ENCODE results near the gene CTBP2.

CTBP2 gene

DNA sequence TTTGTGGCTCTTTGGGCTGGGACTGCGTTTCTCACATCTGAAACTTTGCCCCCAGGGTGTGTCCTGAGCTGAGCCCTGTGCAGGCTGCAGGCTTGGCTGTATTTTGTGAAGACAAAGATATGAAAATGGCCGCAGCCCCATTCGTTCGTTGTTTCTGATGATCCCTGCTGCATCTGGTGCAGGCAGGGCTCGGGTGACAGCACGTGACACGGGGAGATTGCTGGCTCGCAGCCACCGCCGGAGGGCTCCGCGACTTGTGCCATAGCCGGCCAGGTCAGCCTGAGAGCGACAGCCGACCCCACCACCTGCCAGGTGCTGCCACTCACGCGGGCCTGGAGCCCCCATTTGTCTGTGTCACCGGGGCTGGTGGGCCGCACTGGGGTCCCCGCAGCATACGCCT is 137.1 kb downstream of the CTBP2 start:
- no peak for DNase-seq (ENCODE audit: low spot score)

DNA sequence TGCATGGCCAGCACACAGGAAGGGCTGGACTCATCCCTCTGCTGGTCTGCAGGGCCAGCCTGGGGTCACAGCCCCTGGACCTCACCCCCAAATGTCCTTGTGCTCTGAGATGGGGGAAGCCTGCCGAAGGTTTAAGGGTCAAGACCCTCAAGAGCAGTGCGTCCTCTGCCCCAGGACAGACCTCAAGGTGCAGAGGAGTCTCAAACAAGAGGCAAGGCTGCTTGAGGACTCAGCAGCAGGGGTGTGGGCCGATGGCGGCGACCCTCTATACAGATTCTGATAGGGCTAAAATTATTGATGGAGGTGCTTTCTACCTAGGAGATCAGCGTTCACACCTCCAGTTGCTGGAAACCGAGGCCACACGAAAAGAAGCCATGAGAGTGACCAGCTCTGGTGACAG is 137.7 kb downstream of the CTBP2 start:
- DNase-seq (ENCODE audit: low spot score), result no peak

- DNase-seq (ENCODE audit: low spot score), result no peak
These were observed 138.5 kb downstream of the CTBP2 start for GRCh38 chr10:125021686-125022344.

DNA sequence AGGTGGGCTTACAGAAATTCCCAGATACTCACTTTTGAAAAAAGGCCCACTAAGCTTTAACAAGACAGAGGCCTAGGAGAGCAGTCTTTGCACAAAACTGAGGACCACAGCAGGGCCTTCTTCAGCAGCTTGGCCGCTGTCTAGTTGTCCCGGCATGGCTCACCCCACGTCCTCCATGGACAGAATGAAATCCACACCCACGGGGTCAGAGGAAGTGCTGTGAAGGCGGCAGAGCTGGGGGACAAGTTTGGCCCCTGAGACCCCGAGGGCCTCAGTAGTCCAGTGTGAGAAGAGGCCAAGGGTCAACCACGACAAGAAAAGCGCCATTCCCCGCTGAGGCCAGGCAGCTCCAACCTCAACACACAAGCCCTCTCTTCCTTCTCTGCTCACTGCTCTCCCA is 139.5 kb downstream of the CTBP2 start:
- no peak for DNase-seq (ENCODE audit: low spot score)

- DNase-seq (ENCODE audit: low spot score), result no peak
These were observed 140.0 kb downstream of the CTBP2 start for GRCh38 chr10:125020386-125020785.

GRCh38 chr10:125018576-125019143 is 141.7 kb downstream of the CTBP2 start:
- no peak for DNase-seq (ENCODE audit: low spot score)

GRCh38 chr10:125017547-125018298 is 142.6 kb downstream of the CTBP2 start:
- DNase-seq (ENCODE audit: low spot score), result no peak

DNA sequence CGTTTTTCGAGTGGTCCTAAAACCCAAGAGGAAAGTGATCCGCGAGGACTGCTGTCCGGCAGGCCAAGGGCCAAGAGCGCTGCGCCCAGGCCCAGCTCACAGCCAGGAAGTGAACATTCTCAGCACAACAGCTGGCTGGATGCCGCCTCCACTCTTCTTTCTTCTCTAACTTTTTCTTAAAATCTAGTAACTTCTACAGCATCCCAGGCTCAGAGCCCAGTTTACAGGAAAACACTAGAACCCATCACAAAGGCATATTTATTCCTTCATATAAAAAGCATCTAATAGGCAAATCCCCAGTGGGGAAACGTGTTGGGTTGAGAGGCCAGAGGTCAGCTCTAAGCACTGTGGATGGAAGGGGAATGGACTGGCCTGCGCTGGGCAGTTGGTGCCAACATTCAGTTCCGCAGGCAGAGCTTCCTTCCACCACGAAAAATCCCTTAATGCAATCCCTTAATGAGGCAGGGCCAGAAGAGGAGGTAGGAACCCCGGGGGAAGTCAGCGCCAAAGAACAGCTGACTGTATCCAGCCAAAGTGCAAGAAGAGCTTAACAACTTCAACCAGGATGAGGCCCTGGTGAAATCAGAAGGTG is 143.7 kb downstream of the CTBP2 start:
- DNase-seq (ENCODE audit: low spot score), result no peak

- no peak for DNase-seq (ENCODE audit: low spot score)
These were observed 144.2 kb downstream of the CTBP2 start for GRCh38 chr10:125016123-125016522.

DNA sequence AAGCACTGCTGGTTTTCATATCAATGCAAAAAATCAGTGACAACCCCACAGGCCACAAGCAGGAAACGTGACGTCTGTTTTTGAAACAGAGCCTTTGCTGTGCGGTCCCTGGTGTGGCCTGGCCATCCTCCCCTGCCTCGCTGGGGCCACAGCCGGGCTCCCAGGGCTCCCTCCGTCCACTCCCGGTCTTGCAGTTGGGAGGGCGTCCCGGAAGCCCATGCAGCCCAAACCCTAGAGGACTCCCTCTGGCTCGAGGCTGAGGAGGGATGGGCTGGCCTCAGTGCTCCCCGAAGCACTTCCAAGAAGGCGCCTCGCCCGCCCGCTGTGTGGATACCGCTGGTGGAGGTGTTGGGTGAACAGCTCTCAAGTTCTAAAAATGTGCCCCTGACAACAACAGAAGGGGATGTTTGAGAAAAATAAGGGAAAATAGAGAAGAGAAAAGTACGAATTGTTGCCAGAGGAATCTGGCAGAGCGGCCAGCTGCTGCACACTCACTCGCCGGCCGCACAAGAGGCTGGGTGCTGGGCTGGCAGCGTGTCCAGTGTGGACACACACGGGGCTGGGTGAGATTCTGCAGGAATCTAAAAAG is 144.9 kb downstream of the CTBP2 start:
- DNase-seq (ENCODE audit: low spot score), result no peak

GRCh38 chr10:125014836-125015355 is 145.5 kb downstream of the CTBP2 start:
- no peak for DNase-seq (ENCODE audit: low spot score)

DNA sequence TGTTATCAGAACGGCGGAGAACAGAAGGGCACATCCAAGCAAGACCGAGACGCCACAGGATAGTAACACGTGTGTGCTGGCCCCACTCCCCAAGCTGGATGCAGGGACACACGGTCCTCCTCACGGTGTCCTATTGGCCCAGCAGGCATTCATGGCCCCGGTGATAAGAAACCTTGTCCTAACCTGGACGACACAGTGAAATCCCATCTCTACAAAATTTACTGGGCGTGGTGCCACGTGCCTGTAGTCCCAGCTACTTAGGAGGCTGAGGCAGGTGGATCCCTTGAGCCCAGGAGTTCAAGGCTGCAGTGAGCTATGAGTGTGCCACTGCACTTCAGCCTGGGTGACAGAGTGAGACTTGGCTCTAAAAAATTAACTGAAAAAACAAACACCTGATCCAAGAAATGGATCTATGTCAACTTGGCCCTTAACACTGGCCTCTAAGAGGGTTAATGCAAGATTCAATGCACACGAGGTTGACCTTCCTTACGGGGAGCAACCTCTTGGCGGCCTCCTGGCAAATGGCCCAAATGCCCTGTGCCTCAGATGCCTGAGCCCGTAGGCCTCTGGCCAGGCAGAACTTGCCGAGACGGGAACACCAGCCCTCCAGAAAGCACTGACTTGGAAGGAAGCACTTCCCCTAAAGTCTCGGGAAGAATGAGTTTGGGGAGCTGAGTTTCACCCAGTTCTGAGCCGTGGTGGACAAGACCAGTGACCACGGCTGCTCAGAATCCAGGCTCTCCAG is 146.1 kb downstream of the CTBP2 start:
- DNase-seq (ENCODE audit: low spot score), result no peak

GRCh38 chr10:125013529-125013872 is 146.9 kb downstream of the CTBP2 start:
- no peak for DNase-seq (ENCODE audit: low spot score)

- no peak for DNase-seq (ENCODE audit: low spot score)
These were observed 147.4 kb downstream of the CTBP2 start for GRCh38 chr10:125012851-125013528.

DNA sequence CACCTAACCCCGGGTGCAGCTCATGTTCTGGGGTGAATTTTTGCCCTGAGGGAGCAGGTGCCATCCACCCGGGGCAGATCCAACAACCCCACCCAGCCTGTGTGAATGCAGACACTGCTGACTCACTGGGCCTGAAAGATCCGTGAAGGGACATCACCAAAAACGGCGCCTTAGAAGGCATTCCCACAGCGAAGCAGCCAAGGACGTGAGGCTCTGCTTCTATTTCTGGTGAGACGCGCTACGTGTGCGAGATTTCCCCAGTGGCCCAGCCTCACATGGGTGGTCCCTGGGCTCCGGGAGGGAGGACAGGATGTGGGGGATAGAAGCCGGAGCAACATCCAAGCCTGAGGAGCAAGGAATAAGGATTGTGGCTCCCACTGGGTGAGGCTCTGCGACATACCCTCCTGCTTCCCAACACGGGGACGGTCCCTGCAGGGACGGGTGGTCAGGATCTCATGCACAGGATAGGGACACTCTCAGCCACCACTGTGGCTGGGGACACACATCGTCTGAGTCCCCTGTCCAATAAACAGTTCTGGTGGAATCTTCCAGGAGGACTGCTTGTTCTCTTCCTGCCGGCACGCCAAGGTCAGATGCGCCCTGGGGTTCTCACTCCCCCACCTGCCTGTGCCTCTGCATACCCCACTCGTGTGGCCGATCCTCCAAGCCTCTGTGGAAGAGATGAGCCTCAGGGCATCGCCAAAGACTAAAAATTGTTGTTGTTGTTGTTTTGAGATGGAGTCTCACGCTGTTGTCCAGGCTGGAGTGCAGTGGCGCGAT is 148.2 kb downstream of the CTBP2 start:
- DNase-seq (ENCODE audit: low spot score), result no peak

DNA sequence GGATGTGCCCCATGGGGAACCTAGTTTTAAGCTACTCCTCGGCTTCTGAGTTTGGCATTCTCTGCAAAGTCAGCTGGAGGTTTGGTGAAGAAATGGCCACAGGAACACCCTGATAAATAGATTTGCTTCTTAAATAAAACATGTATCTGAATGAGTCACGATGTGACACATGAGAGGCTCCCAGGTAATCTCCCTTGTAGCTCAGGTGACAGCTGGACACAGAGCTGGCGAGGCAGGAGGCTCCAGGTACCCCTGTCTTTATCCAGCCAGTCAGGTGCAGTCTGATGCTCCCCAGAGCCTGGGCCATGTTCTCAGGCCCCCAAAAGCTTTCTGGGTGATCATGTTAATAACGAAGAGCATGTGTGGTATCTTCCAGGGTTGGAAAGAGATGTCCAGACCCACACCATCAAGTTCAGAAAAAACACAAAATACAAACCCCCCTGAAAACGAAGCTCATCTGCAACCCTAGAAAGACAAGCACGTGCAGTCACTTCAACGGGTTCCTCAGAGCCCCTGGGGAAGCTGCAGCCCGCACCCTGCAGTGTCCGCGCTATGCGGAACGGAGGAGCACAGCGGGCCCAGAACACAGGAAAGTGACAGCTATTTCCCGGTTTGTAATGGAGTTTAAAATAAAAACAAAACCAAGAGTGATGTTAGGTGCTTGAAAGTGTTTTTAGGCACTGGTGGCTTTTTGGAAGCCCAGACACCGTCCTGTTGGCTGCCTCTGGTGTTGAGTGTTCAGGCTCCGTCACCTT is 149.0 kb downstream of the CTBP2 start:
- DNase-seq (ENCODE audit: low spot score), result no peak

GRCh38 chr10:125010362-125010761 is 150.0 kb downstream of the CTBP2 start:
- DNase-seq (ENCODE audit: low spot score), result no peak

GRCh38 chr10:125009661-125010161 is 150.7 kb downstream of the CTBP2 start:
- DNase-seq (ENCODE audit: low spot score), result no peak
